Measurements from ENCODE around the gene C2orf92.
"Not testable (repeated sequence)": the region's sequence is repeated elsewhere in the genome, so short reads cannot be mapped to it uniquely, and the experiment has no call there.

The C2orf92 gene

DNA sequence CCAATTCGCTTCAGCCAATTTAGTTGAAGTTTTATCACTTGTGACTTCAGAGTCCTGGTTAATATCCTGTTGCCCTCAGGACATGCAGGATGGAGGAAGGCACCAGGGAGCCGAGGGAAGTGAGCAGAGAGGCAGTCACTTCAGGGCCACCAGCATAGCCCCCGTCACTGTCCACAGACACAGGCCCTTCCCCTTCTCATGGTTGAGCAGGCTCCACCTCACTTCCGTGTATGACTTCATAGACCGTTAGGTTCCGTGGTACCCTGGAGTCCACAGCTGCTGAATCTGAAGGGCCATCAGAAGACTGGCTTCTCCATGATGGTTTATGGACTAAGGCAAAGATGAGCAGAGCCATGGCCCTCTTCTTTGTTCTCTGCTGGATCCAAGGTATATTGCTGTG, at the start of gene C2orf92:
C2orf92 (plus strand) TSS at position 266 of the 400 bp plus-strand sequence; CDS start at position 342, 76 bp downstream.
- no peak for DNase-seq (ENCODE audit: low spot score)

DNA sequence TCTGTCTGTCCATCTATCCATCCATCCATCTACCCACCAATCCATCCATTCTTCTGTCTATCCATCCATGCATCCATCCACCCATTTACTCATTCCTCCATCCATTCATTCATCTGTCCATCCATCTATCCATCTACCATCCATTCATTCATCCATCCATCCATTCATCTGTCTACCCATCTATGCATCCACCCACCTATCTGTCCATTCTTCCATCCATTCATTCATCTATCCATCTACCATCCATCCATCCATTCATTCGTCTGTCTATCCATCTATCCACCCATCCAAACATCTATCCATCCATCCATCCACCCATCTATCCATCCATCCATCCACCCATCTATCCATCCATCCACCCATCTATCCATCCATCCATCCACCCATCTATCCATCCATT, 49.0 kb upstream of the C2orf92 start:
- not testable (repeated sequence) for DNase-seq (ENCODE audit: low spot score)

DNA sequence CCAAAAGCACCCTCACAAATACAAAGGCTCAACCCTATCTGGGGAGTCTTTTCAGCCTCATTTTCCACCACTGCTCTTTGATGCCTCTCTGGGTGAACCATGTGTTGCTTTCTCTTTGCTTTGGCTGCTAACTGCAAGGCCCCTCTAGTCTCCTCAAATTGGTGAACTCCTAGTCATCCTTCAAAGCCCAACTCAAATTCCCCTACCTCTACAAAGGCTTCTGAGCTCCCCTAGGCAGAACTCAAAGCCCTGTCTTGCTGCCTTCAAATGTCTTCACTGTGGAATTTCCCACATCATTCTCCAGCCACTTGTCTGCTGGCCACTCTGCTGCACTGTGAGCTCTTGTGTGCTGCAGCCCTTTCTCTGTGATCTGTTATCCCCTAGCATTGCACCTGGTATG, 46.5 kb upstream of the C2orf92 start:
- DNase-seq (ENCODE audit: low spot score): not testable (repeated sequence)

DNA sequence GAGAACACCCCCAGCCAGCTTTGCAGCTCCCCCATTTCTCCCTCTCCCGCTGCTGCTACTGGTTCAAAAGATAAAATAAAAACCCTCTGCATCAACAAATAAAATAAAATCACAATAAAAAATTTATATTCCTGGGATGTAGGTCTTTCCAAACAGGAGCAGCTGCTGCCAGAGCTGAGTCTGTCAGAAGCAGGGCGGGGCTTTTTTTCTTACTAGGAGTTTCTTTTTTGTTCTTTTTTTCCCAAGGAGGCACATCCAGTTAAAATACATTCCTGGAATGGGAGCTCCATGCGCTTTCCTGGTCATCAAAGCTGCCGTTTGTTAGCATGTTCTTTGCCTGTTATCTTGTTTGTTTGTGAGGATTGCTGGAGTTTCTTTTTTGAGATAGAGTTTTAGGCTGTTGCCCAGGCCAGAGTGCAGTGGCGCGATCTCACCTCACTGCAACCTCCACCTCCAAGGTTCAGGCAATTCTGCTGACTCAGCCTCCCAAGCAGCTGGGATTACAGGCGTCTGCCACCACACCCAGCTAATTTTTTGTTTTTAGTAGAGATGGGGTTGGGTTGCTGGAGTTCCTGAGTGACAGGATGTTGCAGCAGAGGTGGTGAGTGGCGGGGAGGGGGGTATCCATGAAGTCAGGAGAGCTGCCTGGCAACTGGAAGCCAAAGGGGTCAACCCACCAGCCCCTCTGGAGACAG, 44.0 kb upstream of the C2orf92 start:
- DNase-seq (ENCODE audit: low spot score): not testable (repeated sequence)

DNA sequence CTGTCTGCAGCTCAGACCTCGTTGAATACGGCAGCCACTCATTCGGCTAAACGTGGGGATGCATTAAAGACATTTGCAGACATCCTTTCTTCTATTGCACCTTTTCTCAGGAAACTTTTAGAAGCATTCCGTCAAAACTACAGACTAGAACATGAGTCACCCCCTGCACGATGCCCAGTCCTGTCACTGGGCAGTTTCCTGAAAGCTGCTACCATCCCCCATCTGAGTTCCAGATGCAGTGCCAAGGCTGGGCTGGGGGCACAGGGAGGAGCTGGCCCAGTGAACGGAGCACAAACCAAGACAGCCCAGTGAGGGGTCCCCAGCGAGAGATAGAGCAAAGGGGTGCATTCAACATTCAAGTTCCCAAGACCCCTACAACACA, 43.5 kb upstream of the C2orf92 start:
- not testable (repeated sequence) for DNase-seq (ENCODE audit: low spot score)

DNA sequence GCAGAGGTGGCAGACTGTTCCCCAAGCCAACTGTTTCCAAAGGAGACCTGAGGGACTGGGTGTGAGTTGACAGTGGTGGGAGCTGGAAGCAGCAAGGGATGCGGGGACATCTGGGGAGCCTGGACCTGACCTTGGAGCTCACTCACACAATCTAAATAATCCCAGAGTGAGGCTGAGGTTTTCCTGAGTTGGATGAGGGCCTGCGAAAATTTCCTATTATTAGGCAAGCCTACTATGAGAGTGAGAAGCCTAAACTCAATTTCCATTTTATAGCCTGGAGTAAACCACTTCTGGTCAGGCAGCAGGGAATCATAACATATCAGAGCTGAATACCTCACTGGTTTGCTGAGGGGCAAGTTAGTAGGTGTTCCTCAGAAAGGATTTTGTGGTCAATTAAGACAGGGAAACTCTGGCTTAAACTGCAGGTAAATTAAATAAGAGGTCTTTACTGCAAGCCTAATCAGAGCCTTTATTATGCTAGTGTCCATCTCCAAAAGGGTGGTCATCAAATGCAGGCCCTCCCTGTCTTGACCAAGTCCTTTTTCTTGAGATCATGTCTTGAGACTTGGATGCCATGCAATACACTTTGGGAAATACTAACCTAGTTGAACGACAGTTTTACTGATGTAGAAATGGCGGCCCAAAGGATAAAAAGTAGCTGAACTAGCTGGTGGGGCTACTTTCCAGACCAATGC, 25.3 kb upstream of the C2orf92 start:
- DNase-seq (ENCODE audit: low spot score): no peak

DNA sequence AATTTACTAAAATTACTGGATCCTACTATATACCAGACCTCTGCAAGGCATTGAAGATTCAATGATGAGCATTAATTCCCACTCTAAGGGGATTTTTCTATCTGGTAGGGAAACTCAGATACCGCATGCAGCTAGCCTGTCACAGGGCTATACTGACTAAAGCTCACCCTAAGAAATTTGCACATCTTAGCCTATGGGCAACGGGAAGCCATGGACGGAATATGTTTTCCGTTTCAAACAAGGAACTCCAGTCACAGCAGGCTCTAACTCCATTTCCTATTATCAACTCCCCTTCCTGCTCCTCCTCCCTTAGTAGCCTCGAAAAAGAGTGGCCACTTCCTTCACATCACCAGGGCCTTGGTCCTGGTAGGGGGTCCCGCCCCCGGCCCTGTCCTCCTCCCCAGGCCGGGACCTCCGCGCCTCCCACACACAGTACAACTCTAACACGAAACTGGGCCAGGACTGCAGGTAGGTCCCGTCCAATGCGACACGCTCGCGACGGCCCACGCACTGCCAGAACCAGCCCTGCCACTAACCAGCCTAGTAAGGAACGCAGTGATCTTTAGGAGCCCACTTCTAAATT, 24.3 kb upstream of the C2orf92 start:
- DNase-seq (ENCODE audit: low spot score): peak; percentile 44

DNA sequence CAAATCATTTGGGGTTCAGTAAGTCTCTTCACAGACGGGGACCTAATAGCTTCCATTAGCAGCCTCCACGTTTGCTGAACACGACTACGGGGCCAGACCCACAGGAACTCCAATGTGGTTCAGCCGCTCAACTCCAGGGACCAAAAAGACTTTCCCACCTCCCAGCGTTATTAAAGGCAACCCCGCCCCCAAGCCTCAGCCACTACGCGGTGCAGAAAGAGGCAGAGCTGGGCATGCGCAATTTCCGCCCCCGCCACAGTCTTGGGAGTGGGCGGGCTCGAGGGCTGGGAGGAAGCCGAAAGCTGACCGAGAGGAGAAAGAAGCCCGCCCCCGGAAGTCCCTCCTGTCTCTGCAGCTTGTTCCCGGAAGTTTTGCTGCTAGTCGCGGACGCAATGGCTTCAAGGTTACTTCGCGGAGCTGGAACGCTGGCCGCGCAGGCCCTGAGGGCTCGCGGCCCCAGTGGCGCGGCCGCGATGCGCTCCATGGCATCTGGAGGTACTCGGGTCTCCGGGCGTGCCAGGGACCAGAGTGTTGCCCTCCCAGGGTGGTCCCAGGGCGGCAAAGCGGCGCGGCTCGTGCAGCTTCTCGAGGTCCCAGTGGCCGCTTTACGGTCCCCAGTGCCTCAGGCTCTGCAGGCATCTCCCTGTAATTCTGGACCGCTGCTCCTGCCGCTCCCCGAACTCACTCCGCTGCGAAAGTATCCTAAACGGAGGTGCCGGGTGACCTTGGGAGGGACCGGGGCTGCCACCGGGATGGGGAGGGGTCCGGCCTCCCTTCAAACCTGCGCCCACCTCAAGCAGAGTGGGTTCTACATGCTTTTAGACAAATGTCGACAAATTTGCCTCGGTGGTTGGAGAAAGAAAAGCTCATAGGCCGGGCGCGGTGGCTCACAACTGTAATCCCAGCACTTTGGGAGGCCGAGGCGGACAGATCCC, 23.6 kb upstream of the C2orf92 start, which contains the start of gene COX5B:
COX5B (plus strand) TSS at position 368 of the 935 bp plus-strand sequence; CDS start at position 393, 25 bp downstream.
- DNase-seq (ENCODE audit: low spot score): peak; percentile 98

DNA sequence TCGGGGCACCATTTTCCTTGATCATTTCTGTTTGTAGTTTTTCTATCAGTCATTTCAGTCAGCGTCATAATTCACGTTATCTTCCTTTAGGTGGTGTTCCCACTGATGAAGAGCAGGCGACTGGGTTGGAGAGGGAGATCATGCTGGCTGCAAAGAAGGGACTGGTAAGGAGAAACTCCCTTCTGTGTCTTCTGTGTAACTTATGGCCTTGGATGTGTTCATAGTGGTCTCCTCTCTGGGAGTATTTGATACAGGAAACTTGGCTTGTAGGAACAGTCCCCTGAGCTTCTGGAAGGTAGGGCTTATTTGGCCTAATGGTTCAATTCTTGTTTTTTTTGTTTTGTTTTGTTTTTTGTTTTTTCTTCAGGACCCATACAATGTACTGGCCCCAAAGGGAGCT, 22.5 kb upstream of the C2orf92 start:
- no peak for DNase-seq (ENCODE audit: low spot score)

DNA sequence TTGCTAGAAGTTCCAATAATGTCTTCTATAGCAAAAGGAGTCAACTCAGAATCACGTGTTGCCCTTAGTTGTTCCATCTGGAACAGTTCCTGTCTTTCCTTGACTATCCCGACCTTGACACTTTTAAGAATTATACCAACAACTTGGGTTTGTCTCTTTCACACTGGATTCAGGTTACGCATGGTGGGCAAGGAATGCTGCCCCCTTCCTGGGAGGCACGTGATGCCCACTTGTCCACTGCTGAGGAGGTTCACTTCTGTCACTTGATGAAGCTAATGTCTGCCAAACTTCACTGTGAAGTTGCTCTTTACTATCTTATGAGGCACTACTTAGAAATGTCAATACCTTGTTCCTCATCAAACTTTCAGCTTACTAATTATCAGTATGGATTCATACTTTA, 18.4 kb upstream of the C2orf92 start:
- no peak for DNase-seq (ENCODE audit: low spot score)

DNA sequence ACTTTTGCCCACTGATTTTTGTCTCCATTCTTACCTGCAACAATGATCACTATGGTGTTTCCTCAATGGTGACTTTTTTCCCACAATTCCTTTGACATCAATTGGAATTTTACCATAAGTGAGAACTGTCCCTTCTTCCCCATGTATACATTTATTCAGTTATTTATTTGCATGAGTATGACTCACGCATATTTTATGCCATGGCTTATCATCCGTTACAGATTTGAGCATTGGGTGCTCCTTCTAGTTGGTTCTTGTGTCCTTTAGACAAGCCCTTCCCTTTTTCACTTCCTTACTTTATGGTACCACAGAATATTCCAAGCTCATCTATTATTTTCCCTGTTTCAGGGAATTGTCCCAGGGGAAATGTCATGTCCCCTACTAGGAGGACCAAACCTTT, 16.0 kb upstream of the C2orf92 start:
- DNase-seq (ENCODE audit: low spot score): no peak

DNA sequence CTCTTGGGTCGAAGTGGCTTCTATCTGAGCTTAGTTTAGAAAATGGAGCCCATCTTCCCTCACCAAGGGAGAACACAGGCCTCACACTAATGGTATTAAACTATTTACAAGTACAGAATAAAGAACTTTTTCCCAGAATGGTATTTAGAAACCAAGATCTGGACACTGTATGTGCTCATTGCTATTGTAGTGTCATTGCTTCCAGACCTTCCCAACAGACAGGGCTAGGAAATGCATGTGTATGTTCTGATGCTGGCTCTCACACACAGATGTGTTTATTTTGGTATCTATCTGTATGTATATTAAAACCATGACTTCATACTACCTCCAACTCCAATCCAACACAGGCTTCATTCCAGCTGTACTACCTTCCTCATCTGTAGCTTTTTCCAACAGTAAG, 15.6 kb upstream of the C2orf92 start:
- no peak for DNase-seq (ENCODE audit: low spot score)

DNA sequence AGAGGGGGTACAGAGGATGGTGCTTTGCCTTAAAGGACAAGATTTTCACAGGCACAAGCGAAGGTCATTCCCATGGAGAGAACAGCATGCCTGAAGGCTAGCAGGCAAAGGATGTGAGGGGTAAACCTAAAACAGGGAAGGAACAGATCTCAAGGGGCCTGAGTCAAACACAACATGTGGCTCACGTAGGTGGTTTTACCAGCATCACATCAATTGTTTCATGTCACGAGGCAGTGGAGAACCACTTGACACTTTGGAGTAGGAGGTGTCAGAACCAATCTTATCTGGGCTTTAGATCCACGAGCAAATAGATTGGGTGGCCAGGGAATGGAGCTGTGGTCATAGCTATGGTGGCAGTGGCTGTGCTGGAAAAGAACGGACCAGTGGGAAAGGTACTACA, 15.2 kb upstream of the C2orf92 start:
- DNase-seq (ENCODE audit: low spot score): no peak

DNA sequence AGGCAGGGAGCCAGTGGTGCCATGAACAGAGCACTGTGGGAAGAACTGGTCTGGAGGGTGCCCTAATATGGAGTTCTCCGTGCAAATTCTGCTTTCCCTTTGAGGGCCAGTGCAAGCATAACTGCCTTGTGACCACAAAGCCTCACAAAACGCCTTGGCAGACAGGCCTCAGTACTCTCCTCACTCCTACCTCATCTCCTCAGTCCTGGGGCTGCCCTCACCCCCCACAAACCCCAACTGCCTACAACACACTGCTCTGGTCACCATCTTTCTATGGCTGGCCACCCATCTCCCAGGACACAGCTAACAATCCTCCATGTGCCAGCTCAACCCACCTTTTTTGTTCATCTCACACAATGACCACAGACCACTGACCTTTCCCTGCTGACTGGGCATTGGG, 14.7 kb upstream of the C2orf92 start:
- DNase-seq (ENCODE audit: low spot score): no peak

DNA sequence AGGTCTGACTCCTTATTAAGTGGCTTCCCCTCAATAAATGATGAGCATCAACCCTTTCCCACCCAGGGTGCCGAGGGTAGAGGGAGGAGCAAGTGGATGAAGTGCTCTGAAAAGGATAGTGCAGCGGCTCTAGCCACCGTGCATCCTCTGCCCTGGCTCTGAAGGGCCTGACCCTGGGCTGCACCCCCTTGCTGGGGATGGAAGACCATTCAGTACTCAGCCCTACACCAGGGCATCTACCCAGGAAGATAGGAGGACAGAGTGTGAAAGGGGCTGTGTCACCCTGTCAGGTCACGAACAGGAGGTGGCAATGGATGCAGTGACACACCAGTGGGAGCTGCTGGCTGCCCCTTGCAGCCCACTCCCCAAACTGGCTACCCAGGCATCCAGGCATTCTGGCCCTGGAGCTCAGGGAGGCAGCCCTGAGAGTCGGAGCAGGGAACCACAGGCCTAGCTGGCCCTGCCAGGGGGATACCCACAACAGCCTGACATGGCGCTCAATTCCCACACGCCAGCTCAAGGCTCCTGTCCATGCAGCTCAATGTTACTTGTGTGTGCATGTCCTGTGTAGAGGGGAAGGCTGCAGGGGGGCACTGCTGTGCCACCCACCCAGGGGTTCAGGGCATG, 13.3 kb upstream of the C2orf92 start:
- DNase-seq (ENCODE audit: low spot score): no peak

DNA sequence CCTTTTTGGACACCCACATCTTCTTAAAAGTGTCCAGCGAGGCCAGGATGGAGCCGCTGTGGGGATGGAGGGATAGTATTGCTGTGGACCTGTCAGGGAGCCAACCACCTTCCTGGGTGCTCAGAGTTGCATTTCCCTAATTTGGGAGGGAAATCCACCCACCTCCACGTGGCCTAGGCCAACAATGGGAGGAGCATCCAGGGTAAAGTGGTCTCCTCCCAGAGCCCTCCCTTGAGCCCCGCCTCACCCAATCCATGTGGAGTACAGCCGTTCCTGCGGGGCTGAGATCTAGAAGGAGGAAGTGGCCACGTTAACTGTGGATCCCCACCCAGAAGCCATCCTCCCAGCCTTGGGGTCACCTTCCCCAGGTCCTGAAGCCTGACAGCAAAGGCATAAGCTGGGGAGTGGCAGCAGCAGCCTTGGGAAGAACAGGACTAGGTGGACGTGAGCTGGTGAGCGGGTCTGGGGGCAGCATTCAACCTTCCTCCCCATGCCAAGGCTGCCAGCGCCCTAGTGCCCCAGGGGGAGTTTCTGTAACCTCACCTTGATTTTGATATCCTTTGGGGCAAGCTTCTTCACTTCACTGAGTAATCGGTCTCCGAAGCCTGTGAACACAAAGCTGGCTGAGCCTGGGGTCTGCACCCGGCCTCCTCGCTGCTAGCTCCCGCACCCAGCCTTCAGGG, 12.5 kb upstream of the C2orf92 start:
- DNase-seq (ENCODE audit: low spot score): no peak

DNA sequence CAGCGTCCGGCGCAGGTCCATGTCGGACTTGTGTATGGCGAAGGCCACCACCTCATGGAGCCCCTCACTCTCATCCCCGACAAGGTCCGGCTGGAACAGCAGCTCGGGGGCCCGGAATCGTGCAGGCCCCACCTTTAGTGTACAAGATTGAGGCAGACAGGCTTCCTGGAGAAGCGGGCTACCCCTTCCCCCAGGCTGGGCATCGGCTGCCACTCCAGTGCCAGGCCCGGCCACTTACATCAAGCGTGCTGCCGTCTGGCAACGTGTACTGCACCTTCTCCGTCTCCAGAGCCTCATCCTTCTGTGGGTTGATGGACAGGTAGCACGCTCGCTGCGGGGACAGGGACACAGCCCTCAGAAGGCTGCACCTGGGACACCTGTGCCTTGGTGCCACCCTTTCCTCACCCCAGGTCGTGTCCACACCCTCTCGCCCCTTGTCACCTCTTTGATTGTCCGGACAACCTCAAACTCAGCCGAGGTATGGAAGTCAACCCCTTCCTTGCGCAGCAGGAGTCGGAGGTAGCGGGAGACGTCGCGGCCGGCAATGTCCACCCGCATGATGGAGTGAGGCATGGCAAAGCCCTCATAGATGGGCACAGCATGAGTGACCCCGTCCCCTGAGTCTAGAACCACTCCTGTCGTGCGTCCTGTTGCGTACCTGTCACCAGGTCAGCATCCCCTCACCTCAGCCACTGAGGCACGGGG, 11.4 kb upstream of the C2orf92 start:
- no peak for DNase-seq (ENCODE audit: low spot score)

DNA sequence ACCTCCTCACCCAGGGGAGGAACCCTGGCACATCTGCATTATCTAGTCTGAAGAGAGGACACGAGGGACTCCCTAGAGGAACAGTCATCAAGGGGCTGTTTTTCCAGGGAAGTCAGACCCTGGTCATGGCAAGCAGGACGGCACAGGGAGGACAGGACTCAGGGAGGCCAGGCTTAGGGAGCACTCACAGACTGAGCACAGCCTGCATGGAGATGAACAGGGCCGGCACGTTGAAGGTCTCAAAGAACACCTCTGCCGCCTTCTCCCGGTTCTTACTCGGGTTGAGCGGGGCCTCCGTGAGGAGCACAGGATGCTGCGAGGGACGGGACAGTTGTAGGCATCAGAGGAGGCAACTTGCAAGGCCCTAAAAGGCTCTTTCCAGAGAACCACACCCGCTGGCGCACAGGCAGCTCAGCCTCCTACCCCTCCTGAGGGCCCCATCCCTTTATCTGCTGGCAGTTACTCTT, 10.8 kb upstream of the C2orf92 start:
- DNase-seq (ENCODE audit: low spot score): no peak

DNA sequence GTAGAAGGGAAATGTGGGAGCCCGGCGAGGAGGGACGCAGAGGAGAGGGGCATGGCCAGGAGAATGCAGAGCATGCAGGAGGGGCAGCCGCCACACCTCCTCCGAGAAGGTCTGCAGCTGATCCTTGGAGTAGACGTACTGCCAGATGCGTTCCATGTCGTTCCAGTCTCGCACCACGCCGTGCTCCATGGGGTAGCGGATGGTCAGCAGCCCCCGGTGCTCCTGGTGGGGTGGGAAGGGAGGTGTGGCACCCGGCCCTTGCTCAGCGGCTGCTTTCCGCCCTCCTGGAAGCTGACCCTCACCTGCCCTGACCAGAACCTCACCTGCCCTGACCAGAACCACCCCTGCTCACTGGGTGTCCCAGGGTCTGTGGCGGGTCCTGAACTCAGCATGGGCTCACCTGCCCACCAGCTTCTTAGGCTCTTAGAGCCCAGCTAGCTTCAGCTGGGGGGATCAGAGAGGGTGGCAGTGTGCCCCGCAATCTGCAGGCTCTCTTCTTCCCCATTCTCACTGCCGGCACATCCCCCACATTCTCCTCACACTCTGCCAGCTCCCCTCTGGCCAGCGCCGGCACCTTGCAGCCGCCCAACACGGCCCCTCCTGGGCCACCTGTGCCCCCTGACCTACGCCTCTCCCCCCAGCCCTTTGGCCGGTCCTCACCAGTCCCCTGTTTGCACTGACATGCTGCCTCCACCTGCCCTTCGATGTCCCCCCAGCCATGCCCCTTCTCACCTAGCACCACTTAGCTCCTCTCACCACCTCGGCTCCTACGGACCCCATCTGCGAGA, 10.1 kb upstream of the C2orf92 start:
- no peak for DNase-seq (ENCODE audit: low spot score)

Data from kidney capillary endothelial cell (primary cell).